Measurements from ENCODE around the gene SORBS2. TPM values are rescaled to one million over a fixed set of nuclear protein-coding genes. Genes with fewer than 3 reads are reported as not detected.

Gene SORBS2
- total RNA-seq, 1 experiment from 2014 or later, result not detected

- no peaks in the 10 kb centered on the region for H3K4me1 ChIP-seq
- no peak for DNase-seq
- H3K36me3 ChIP-seq, result no peaks in the 10 kb centered on the region
- no peaks in the 10 kb centered on the region for H3K9me3 ChIP-seq (replicated peaks)
- H3K27ac ChIP-seq, result no peak overlapping the region
- no peak overlapping the region for H3K4me3 ChIP-seq
- no peaks in the 10 kb centered on the region for H3K27me3 ChIP-seq
These were observed 31.5 kb downstream of the SORBS2 start for GRCh38 chr4:185780472-185780871.

GRCh38 chr4:185779517-185779916 lies 32.5 kb downstream of the SORBS2 start:
- H3K27me3 ChIP-seq, result no peaks in the 10 kb centered on the region
- no peaks in the 10 kb centered on the region for H3K36me3 ChIP-seq
- no peaks in the 10 kb centered on the region for H3K9me3 ChIP-seq (replicated peaks)
- H3K4me3 ChIP-seq, result no peak overlapping the region
- no peak overlapping the region for H3K27ac ChIP-seq
- H3K4me1 ChIP-seq, result no peaks in the 10 kb centered on the region
- DNase-seq, result no peak

DNA sequence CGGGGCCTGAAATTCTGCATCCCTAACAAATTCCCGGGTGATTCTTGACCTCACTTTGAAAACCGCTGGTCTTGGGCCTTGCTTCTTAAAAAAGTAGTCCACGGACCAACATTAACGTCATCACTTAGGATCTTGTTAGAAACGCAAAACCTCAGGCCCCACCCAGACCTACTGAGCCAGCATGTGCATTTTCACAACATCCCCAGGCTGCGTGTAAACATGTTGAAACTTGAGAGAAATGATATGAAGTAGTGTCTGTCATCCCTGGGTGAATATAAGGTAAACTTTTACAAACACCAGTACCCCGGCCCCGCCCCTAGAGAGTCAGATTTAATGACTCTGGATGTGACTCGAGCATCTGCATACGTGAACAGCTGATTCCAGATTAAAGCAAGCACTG lies 33.7 kb downstream of the SORBS2 start:
- Histone ChIP-seq H3K4me3 (no peak overlapping the region), H3K27me3 (no peaks in the 10 kb centered on the region), H3K27ac (no peak overlapping the region), H3K9me3 (replicated peaks) (no peaks in the 10 kb centered on the region), H3K36me3 (no peaks in the 10 kb centered on the region), H3K4me1 (no peaks in the 10 kb centered on the region)
- DNase-seq, result no peak

- DNase-seq, result no peak
- H3K27ac ChIP-seq, result no peak overlapping the region
- no peak overlapping the region for H3K4me3 ChIP-seq
- H3K27me3 ChIP-seq, result no peaks in the 10 kb centered on the region
- no peaks in the 10 kb centered on the region for H3K36me3 ChIP-seq
- H3K9me3 ChIP-seq (replicated peaks), result no peaks in the 10 kb centered on the region
- no peaks in the 10 kb centered on the region for H3K4me1 ChIP-seq
These were observed 36.0 kb downstream of the SORBS2 start for GRCh38 chr4:185775792-185776555.

DNA sequence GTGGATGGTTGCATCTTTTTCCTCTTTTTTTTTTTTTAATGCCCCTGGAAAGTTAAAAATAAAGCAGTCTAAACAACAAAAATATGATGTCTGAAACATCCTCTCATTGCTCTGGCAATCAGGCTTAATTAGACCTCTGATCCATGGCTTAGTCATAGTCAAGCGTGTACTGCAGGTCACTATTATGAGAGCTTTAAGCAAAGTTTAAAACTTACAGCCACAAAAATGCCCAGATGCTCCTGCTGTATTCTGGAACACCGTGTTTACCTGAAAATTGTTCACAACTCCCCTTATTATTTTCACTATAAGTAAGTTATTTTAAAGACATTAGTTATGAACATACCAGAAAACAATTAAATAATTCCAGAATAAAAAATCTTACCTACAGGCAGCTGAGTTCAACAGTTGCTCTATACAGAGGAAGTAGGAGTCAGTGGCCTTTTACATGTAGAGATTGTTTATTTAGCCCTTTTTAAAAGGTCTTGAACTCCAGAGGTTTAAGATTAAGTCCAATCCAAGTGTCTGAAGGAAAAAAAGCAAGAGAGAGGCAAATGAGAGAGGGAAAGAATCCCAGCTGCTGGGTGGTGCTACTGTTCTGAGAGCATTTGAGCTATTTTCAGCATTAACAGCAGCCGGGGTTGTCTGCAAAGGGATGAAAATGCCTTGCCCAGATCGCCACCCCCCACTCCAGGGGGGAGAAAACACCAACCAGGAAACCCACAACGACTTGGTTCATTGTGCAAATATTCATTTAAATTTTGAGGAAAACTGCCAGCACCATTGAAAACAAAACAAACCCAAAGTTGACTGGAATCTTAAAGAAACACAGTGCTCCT lies 36.9 kb downstream of the SORBS2 start:
- Histone ChIP-seq H3K4me1 (no peaks in the 10 kb centered on the region), H3K27ac (no peak overlapping the region), H3K36me3 (no peaks in the 10 kb centered on the region), H3K9me3 (replicated peaks) (no peaks in the 10 kb centered on the region), H3K4me3 (no peak overlapping the region), H3K27me3 (no peaks in the 10 kb centered on the region)
- no peak for DNase-seq

DNA sequence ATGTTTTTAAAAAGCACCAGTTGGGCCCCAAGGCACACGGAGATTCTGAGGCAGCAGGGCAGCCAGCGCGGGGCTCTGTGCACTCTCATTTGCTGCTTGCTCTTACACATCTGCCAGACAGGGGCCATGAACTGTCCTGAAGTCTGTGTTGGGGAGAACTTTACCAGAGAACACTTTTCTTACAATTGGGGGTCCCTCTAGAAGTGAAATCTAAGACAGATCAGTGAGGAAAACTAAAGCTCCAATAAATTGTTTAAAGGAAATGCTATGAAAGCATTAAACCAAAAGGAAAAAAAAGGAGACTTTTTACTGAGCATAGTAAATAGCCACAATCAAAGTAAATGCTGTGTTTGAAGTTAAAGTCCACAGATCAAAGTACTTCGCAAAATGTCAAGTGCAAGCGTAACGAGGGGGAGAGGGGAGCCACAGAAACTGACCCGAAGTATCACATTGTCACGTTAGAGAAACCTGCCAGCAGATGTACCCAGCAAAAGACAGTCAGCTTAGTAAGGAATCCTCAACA lies 37.8 kb downstream of the SORBS2 start:
- Histone ChIP-seq H3K36me3 (no peaks in the 10 kb centered on the region), H3K27me3 (no peaks in the 10 kb centered on the region), H3K4me1 (no peaks in the 10 kb centered on the region), H3K4me3 (no peak overlapping the region), H3K9me3 (replicated peaks) (no peaks in the 10 kb centered on the region), H3K27ac (no peak overlapping the region)
- no peak for DNase-seq

DNA sequence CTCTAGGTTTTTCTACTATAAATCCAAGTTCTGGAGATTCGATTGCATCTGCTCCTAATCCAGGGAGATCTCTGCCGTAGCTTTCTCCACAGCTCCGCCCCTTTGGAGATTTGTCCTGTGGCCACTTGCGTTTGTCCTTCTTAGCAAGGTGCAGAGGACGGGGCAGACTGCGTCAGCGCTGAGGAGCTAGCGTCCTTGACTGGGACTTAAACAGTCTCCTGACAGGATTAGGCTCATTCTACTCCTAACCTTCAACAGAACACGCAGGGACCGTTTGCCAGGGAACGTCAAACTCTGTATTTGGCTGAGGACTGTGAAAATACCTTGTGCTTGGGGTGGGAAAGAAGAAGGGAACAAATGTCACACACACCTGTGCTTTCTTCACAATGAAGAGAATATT lies 38.6 kb downstream of the SORBS2 start:
- Histone ChIP-seq H3K4me3 (no peak overlapping the region), H3K27me3 (no peaks in the 10 kb centered on the region), H3K4me1 (no peaks in the 10 kb centered on the region), H3K27ac (no peak overlapping the region), H3K36me3 (no peaks in the 10 kb centered on the region), H3K9me3 (replicated peaks) (no peaks in the 10 kb centered on the region)
- no peak for DNase-seq

- no peak overlapping the region for H3K4me3 ChIP-seq
- H3K4me1 ChIP-seq, result no peaks in the 10 kb centered on the region
- H3K9me3 ChIP-seq (replicated peaks), result no peaks in the 10 kb centered on the region
- DNase-seq, result no peak
- H3K27ac ChIP-seq, result no peak overlapping the region
- no peaks in the 10 kb centered on the region for H3K27me3 ChIP-seq
- H3K36me3 ChIP-seq, result no peaks in the 10 kb centered on the region
These were observed 39.5 kb downstream of the SORBS2 start for GRCh38 chr4:185772391-185773093.

DNA sequence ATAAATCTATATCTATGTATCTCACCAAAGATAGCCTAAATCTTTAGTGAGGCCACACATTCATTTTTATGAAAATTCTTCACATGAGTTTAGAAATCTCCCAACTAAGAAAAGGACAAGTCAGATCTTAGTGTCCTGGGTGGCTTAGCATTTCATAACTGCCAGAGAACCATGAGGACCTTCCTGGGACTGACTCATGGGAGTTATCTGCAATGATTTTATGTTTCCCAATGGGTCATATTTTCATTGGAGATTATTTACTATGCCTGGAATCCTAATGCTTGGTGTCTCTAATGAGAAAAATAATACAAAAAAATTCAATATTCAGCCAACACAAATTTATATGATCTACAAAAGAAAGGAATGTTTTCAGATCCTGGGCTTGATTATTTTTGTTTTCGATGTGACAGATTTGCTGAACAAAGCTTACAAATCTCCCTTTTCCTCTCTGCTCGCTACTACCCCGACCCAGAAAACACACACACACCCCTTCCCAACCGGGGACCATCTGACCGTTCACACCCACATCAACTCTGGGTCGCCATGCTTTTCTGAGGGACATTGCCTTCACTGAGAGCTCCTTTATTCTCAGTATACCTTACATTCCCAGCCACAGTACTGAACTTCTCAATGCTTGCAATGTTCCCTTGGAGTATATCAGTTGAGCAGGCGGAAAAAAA lies 40.1 kb downstream of the SORBS2 start:
- DNase-seq, result no peak
- no peaks in the 10 kb centered on the region for H3K4me1 ChIP-seq
- no peaks in the 10 kb centered on the region for H3K9me3 ChIP-seq (replicated peaks)
- H3K4me3 ChIP-seq, result no peak overlapping the region
- H3K27ac ChIP-seq, result no peak overlapping the region
- no peaks in the 10 kb centered on the region for H3K36me3 ChIP-seq
- H3K27me3 ChIP-seq, result no peaks in the 10 kb centered on the region

DNA sequence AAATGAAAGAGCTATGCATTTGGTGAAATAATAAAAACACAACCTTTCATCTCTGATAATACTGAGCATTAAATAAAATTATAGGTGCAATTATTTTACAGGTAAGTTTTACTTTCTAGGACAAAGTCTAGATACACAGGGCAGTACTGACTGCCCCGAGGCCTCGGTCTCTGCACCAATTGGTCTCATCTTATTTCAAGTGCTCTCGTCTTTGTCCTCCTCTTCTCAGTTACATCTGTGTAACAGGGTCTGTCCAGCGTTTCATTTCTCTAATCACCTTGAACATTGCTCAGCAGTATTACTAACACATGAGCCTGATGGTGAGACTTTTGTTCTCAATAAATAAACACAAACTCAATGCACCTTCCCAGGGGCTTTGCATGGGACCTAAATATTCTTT lies 44.5 kb downstream of the SORBS2 start:
- no peak overlapping the region for H3K4me3 ChIP-seq

DNA sequence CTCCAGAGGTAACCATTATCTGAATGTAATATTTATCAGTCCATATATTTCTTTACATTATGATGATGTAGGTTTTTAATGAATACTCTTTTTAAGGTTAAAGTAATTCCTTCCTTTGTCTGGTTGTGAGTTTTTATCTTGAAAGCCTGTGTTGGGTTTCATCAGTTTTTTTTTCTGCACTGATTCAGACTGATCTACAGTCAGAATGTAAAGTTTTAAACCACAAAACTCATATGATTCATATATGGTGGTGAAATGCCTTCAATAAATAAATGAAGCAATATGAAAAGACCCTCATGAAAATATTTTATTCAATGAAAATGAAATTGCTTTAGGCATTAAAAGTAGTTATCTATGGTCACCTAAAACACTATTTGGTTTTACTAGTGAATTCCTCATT lies 47.1 kb downstream of the SORBS2 start:
- H3K9me3 ChIP-seq (replicated peaks), result no peaks in the 10 kb centered on the region
- H3K36me3 ChIP-seq, result no peaks in the 10 kb centered on the region
- no peak for DNase-seq
- H3K4me1 ChIP-seq, result no peaks in the 10 kb centered on the region
- H3K27me3 ChIP-seq, result no peaks in the 10 kb centered on the region
- no peak overlapping the region for H3K27ac ChIP-seq
- H3K4me3 ChIP-seq, result no peak overlapping the region

More for the DNA sequence above, 44.5 kb downstream of the SORBS2 start:
- H3K27ac ChIP-seq, result no peak overlapping the region
- no peaks in the 10 kb centered on the region for H3K4me1 ChIP-seq
- no peak for DNase-seq
- H3K27me3 ChIP-seq, result no peaks in the 10 kb centered on the region
- H3K9me3 ChIP-seq (replicated peaks), result no peaks in the 10 kb centered on the region
- no peaks in the 10 kb centered on the region for H3K36me3 ChIP-seq

GRCh38 chr4:185761352-185762235 lies 50.4 kb downstream of the SORBS2 start:
- DNase-seq, result no peak
- no peak overlapping the region for H3K4me3 ChIP-seq
- no peaks in the 10 kb centered on the region for H3K4me1 ChIP-seq
- H3K27me3 ChIP-seq, result no peaks in the 10 kb centered on the region
- no peak overlapping the region for H3K27ac ChIP-seq
- H3K9me3 ChIP-seq (replicated peaks), result no peaks in the 10 kb centered on the region
- H3K36me3 ChIP-seq, result no peaks in the 10 kb centered on the region

DNA sequence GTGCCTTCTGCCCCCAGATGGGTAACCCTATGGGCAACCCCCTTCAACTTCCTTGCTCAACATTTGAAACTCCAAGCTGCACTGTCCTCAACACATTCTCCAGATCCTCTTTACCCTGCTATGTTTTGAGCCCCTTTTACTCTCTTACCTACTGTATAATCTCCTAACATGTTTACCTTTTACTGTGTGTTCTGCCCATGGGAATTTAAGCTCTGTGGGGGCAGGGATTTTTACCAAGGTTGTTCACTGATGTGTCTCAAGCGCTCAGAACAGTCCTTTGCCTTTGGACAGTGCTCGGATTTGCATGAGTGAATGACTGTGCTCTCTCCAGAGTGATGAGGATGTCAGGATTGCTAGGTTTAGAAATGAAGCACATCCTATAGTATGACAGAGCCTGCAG lies 53.2 kb downstream of the SORBS2 start:
- DNase-seq, result no peak
- H3K27ac ChIP-seq, result no peak overlapping the region
- H3K36me3 ChIP-seq, result no peaks in the 10 kb centered on the region
- no peaks in the 10 kb centered on the region for H3K4me1 ChIP-seq
- H3K9me3 ChIP-seq (replicated peaks), result no peaks in the 10 kb centered on the region
- H3K27me3 ChIP-seq, result no peaks in the 10 kb centered on the region
- no peak overlapping the region for H3K4me3 ChIP-seq

DNA sequence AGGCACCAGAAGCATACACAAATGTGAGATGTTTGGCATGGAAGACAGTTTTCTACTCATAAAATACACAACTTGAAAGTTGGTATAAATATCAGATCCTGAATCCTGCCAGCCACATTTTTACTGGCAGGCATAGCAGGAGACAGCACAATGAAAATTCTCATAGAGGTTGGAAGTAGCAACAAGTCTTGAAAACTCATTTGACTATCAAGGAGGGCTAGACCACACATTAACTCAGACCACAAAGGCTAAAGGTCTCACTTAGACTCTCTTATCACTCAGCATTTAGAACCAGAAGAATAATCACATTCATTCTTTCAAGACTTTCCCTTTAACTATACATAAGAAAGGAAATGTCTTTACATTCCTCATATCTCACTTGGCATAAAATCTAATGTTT lies 56.5 kb downstream of the SORBS2 start:
- H3K27ac ChIP-seq, result no peak overlapping the region

More for the DNA sequence above, 56.5 kb downstream of the SORBS2 start:
- H3K4me3 ChIP-seq, result no peak overlapping the region
- H3K27me3 ChIP-seq, result no peaks in the 10 kb centered on the region
- H3K36me3 ChIP-seq, result no peaks in the 10 kb centered on the region
- H3K9me3 ChIP-seq (replicated peaks), result no peaks in the 10 kb centered on the region
- no peaks in the 10 kb centered on the region for H3K4me1 ChIP-seq
- DNase-seq, result no peak

Data from SJCRH30 (cell line).